Measurements from ENCODE around the gene MUC21. TPM values are rescaled to one million over a fixed set of nuclear protein-coding genes. Genes with fewer than 3 reads are reported as not detected.

MUC21 gene
- total RNA-seq, 1 experiment from 2014 or later = not detected

GRCh38 chr6:31031095-31031494 lies 47.6 kb downstream of the MUC21 start:
- no peaks in the 10 kb centered on the region for H3K9me3 ChIP-seq
- no peak overlapping the region for H3K4me3 ChIP-seq (ENCODE audit: low read depth, low read length)
- H3K4me1 Mint-ChIP-seq (ENCODE audit: low read depth, unreplicated experiment) = no peaks in the 10 kb centered on the region
- TF ChIP-seq CTCF (IDR thresholded peaks at IDR 0.05; ENCODE audit: insufficient read depth in 1 of 2, low read depth in 1 of 2, low read length in 1 of 2, severe bottlenecking in 1 of 2, unreplicated experiment in 1 of 2) = no peak
- no TSS peak for BruUV-seq (replicated peaks)
- DNase-seq = no peak
- H3K27ac Mint-ChIP-seq (ENCODE audit: unreplicated experiment) = no peak overlapping the region
- no peaks in the 10 kb centered on the region for H3K27me3 Mint-ChIP-seq (ENCODE audit: insufficient read depth, unreplicated experiment)
- H3K4me3 Mint-ChIP-seq (ENCODE audit: unreplicated experiment) = no peak overlapping the region
- no peaks in the 10 kb centered on the region for H3K36me3 Mint-ChIP-seq (ENCODE audit: insufficient read depth, unreplicated experiment)
- POLR2A ChIA-PET = no interaction called here
- no peaks in the 10 kb centered on the region for H3K9me3 Mint-ChIP-seq (ENCODE audit: unreplicated experiment)
- CTCF ChIA-PET = no interaction called here
- H3K4me1 ChIP-seq = no peaks in the 10 kb centered on the region
- no peaks in the 10 kb centered on the region for H3K36me3 ChIP-seq (ENCODE audit: control insufficient read depth, insufficient read depth, low read length)
- intact Hi-C loops (cut with micrococcal nuclease; ENCODE audit: unreplicated experiment) = no loop called here
- no peaks in the 10 kb centered on the region for H3K27me3 ChIP-seq (replicated peaks; ENCODE audit: control insufficient read depth, insufficient read depth, low read length)

GRCh38 chr6:31033075-31033474 lies 49.6 kb downstream of the MUC21 start:
- Histone ChIP-seq H3K9me3 (no peaks in the 10 kb centered on the region), H3K27me3 (replicated peaks; ENCODE audit: control insufficient read depth, insufficient read depth, low read length) (no peaks in the 10 kb centered on the region), H3K36me3 (ENCODE audit: control insufficient read depth, insufficient read depth, low read length) (no peaks in the 10 kb centered on the region), H3K4me3 (ENCODE audit: low read depth, low read length) (no peak overlapping the region), H3K4me1 (no peaks in the 10 kb centered on the region)
- Mint-ChIP-seq H3K9me3 (ENCODE audit: unreplicated experiment) (no peaks in the 10 kb centered on the region), H3K27ac (ENCODE audit: unreplicated experiment) (no peak overlapping the region), H3K27me3 (ENCODE audit: insufficient read depth, unreplicated experiment) (no peaks in the 10 kb centered on the region), H3K4me3 (ENCODE audit: unreplicated experiment) (no peak overlapping the region), H3K36me3 (ENCODE audit: insufficient read depth, unreplicated experiment) (no peaks in the 10 kb centered on the region), H3K4me1 (ENCODE audit: low read depth, unreplicated experiment) (no peaks in the 10 kb centered on the region)
- intact Hi-C loops (cut with micrococcal nuclease; ENCODE audit: unreplicated experiment) = no loop called here
- ChIA-PET CTCF (no interaction called here), POLR2A (no interaction called here)
- TF ChIP-seq CTCF (IDR thresholded peaks at IDR 0.05; ENCODE audit: insufficient read depth in 1 of 2, low read depth in 1 of 2, low read length in 1 of 2, severe bottlenecking in 1 of 2, unreplicated experiment in 1 of 2) = no peak
- DNase-seq = no peak
- no TSS peak for BruUV-seq (replicated peaks)

GRCh38 chr6:31035862-31036497 lies 52.5 kb downstream of the MUC21 start:
- POLR2A ChIA-PET = no interaction called here
- BruUV-seq (replicated peaks) = no TSS peak

More at GRCh38 chr6:31035862-31036497, 52.5 kb downstream of the MUC21 start:
- H3K9me3 Mint-ChIP-seq (ENCODE audit: unreplicated experiment) = no peaks in the 10 kb centered on the region
- Histone ChIP-seq H3K36me3 (ENCODE audit: control insufficient read depth, insufficient read depth, low read length) (no peaks in the 10 kb centered on the region), H3K9me3 (no peaks in the 10 kb centered on the region), H3K27me3 (replicated peaks; ENCODE audit: control insufficient read depth, insufficient read depth, low read length) (no peaks in the 10 kb centered on the region), H3K4me1 (no peaks in the 10 kb centered on the region), H3K4me3 (ENCODE audit: low read depth, low read length) (no peak overlapping the region)
- no peak for TF ChIP-seq CTCF (IDR thresholded peaks at IDR 0.05; ENCODE audit: insufficient read depth in 1 of 2, low read depth in 1 of 2, low read length in 1 of 2, severe bottlenecking in 1 of 2, unreplicated experiment in 1 of 2)
- intact Hi-C loops (cut with micrococcal nuclease; ENCODE audit: unreplicated experiment) = no loop called here
- H3K36me3 Mint-ChIP-seq (ENCODE audit: insufficient read depth, unreplicated experiment) = no peaks in the 10 kb centered on the region
- H3K27ac Mint-ChIP-seq (ENCODE audit: unreplicated experiment) = no peak overlapping the region
- CTCF ChIA-PET = no interaction called here
- no peaks in the 10 kb centered on the region for H3K4me1 Mint-ChIP-seq (ENCODE audit: low read depth, unreplicated experiment)
- H3K27me3 Mint-ChIP-seq (ENCODE audit: insufficient read depth, unreplicated experiment) = no peaks in the 10 kb centered on the region
- H3K4me3 Mint-ChIP-seq (ENCODE audit: unreplicated experiment) = no peak overlapping the region
- DNase-seq = no peak

Data from Caco-2 (cell line).